Neural cell (in vitro differentiated cells): ENCODE results near the gene CLCN1. TPM values are rescaled to one million over a fixed set of nuclear protein-coding genes. Genes with fewer than 3 reads are reported as not detected.

ENCODE experiments used
- H2AFZ ChIP-seq: fragments of 200-600, 300-800 bp; sonication (generic), shearing (Covaris generic); 2 replicates; pipeline ENCODE4 v1.6.0; 2014; ENCODE audit warnings: low read depth, mild to moderate bottlenecking, antibody characterized with exemption, low read length, moderate library complexity
- H3F3A ChIP-seq: fragments of 200-600 bp; shearing (Covaris generic); 2 replicates; pipeline ENCODE4 v1.6.1; 2016; ENCODE audit warnings: mild to moderate bottlenecking, moderate library complexity, mixed read lengths, antibody characterized with exemption, low read length; ENCODE audit not compliant: insufficient read depth, poor library complexity, severe bottlenecking
- H3K27ac ChIP-seq: fragments of 200-600, 300-800 bp; sonication (generic), shearing (Covaris generic); 2 replicates; pipeline ENCODE4 v1.5.1; 2014; ENCODE audit warnings: mild to moderate bottlenecking, low read length, moderate library complexity
- H3K27me3 ChIP-seq: fragments of 300-800, 200-600 bp; sonication (generic), shearing (Covaris generic); 2 replicates; pipeline ENCODE4 v1.6.0; 2014; ENCODE audit warnings: mild to moderate bottlenecking, low read depth, low read length, moderate library complexity; ENCODE audit not compliant: insufficient read depth
- H3K36me3 ChIP-seq: fragments of 300-800, 200-600 bp; sonication (generic), shearing (Covaris generic); 2 replicates; pipeline ENCODE4 v1.5.1; 2014; ENCODE audit warnings: mild to moderate bottlenecking, antibody characterized with exemption, low read length, moderate library complexity; ENCODE audit not compliant: insufficient read depth
- H3K4me2 ChIP-seq: fragments of 300-800, 200-600 bp; sonication (generic), shearing (Covaris generic); 2 replicates; pipeline ENCODE4 v1.6.0; 2014; ENCODE audit warnings: mild to moderate bottlenecking, low read length
- H3K4me3 ChIP-seq: fragments of 300-800, 200-600 bp; sonication (generic), shearing (Covaris generic); 2 replicates; pipeline ENCODE4 v1.5.1; 2014; ENCODE audit warnings: mild to moderate bottlenecking, low read length, moderate library complexity
- H3K79me2 ChIP-seq: fragments of 200-600 bp; shearing (Covaris generic); replicated peaks from 2 replicates; pipeline ENCODE4 v1.6.0; 2014; ENCODE audit warnings: mild to moderate bottlenecking, low read length, moderate library complexity; ENCODE audit not compliant: insufficient read depth
- H3K9ac ChIP-seq: fragments of 300-800, 200-600 bp; sonication (generic), shearing (Covaris generic); 2 replicates; pipeline ENCODE4 v1.6.1; 2016; ENCODE audit warnings: mild to moderate bottlenecking, low read length, mixed read lengths
- H3K9me2 ChIP-seq: fragments of 200-600 bp; shearing (Covaris generic); 2 replicates; pipeline ENCODE4 v1.6.1; 2016; ENCODE audit warnings: mild to moderate bottlenecking, low read length, mixed read lengths; ENCODE audit not compliant: insufficient read depth
- H3K9me3 ChIP-seq: fragments of 200-600, 300-800 bp; sonication (generic), shearing (Covaris generic); 2 replicates; pipeline ENCODE4 v1.6.1; 2016; ENCODE audit warnings: mild to moderate bottlenecking, mixed run types, low read length, moderate library complexity, mixed read lengths
- H4K20me1 ChIP-seq: fragments of 200-600 bp; shearing (Covaris generic); 2 replicates; pipeline ENCODE4 v1.6.1; 2016; ENCODE audit warnings: mild to moderate bottlenecking, mixed run types; ENCODE audit not compliant: insufficient read depth
- EP300 ChIP-seq: fragments of 450-650 bp; conservative IDR thresholded peaks from 2 replicates; pipeline ENCODE4 v1.6.1; 2014; ENCODE audit warnings: antibody characterized with exemption, mild to moderate bottlenecking, moderate library complexity; ENCODE audit not compliant: poor library complexity, severe bottlenecking
- EZH2 ChIP-seq: fragments of 200-600, 300-800 bp; shearing (Covaris generic), sonication (generic); IDR thresholded peaks from 2 replicates; pipeline ENCODE4 v1.6.1; 2014; ENCODE audit warnings: antibody characterized with exemption, low read length, borderline replicate concordance, mild to moderate bottlenecking; ENCODE audit not compliant: insufficient read depth, poor library complexity, severe bottlenecking
- MXI1 ChIP-seq: fragments of 450-650 bp; conservative IDR thresholded peaks from 2 replicates; pipeline ENCODE4 v1.6.1; 2014; ENCODE audit warnings: antibody characterized with exemption, mild to moderate bottlenecking; ENCODE audit not compliant: poor library complexity, severe bottlenecking
- POLR2AphosphoS5 ChIP-seq: IDR thresholded peaks from 2 replicates; pipeline ENCODE4 v1.6.1; 2012
- RAD21 ChIP-seq: fragments of 450-650 bp; conservative IDR thresholded peaks from 2 replicates; pipeline ENCODE4 v1.6.1; 2014; ENCODE audit warnings: antibody characterized with exemption, mild to moderate bottlenecking, moderate library complexity
- REST ChIP-seq: IDR thresholded peaks from 2 replicates; pipeline ENCODE4 v1.6.1; 2012; ENCODE audit warnings: borderline replicate concordance
- SMC3 ChIP-seq: fragments of 450-650 bp; conservative IDR thresholded peaks from 2 replicates; pipeline ENCODE4 v1.6.1; 2014; ENCODE audit warnings: antibody characterized with exemption, mild to moderate bottlenecking, moderate library complexity; ENCODE audit not compliant: poor library complexity
- TAF1 ChIP-seq: IDR thresholded peaks from 2 replicates; pipeline ENCODE4 v1.6.1; 2012; ENCODE audit warnings: low read depth
- polyA plus RNA-seq: library from polyadenylated mRNA; depleted of rRNA; stranded (reverse); fragments of >200 nt; gene quantifications from 2 replicates; pipeline ENCODE4 v1.2.3, GENCODE V29; 2014
- TF ChIP-seq, protein P1 (sequence below): fragments of 450-650 bp; IDR thresholded peaks from 2 replicates; pipeline ENCODE4 v1.5.1; 2014; ENCODE audit warnings: antibody characterized with exemption, mild to moderate bottlenecking, moderate library complexity; ENCODE audit not compliant: poor library complexity, severe bottlenecking

Gene CLCN1
- polyA plus RNA-seq, 1 donor from 2014 or later, result not detected

DNA sequence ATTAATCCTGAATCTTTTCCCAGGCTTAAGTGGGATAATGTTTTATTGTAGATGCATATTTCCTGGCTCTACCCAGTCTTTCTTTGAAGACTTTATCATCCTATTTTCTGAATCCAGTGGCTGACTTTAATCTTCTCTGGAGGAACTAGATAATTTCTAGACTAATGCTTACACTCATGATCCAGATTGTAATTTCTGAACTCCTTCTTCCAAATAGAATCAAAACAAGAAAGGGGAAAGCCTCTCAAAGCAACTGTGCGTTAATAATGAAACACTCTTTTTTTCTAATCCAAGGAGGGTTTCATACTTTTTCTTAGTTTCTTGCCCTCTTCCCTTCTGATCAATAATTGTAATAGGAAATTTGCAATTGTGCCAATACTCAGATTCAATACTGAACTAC, 44.7 kb upstream of the CLCN1 start:
- H3K27me3 ChIP-seq, result no peaks in the 10 kb centered on the region
- H3K36me3 ChIP-seq, result no peaks in the 10 kb centered on the region
- H3K9me3 ChIP-seq, result no peaks in the 10 kb centered on the region
- H3K9me2 ChIP-seq, result no peaks in the 10 kb centered on the region
- H3K4me3 ChIP-seq, result no peak overlapping the region
- H3K79me2 ChIP-seq, result no peaks in the 10 kb centered on the region
- TF ChIP-seq TAF1, result no peak
- no peak for TF ChIP-seq SMC3
- TF ChIP-seq, protein P1, sequence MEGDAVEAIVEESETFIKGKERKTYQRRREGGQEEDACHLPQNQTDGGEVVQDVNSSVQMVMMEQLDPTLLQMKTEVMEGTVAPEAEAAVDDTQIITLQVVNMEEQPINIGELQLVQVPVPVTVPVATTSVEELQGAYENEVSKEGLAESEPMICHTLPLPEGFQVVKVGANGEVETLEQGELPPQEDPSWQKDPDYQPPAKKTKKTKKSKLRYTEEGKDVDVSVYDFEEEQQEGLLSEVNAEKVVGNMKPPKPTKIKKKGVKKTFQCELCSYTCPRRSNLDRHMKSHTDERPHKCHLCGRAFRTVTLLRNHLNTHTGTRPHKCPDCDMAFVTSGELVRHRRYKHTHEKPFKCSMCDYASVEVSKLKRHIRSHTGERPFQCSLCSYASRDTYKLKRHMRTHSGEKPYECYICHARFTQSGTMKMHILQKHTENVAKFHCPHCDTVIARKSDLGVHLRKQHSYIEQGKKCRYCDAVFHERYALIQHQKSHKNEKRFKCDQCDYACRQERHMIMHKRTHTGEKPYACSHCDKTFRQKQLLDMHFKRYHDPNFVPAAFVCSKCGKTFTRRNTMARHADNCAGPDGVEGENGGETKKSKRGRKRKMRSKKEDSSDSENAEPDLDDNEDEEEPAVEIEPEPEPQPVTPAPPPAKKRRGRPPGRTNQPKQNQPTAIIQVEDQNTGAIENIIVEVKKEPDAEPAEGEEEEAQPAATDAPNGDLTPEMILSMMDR, result no peak
- TF ChIP-seq MXI1, result no peak
- TF ChIP-seq POLR2AphosphoS5, result no peak
- TF ChIP-seq REST, result no peak
- no peak for TF ChIP-seq EZH2
- no peak for TF ChIP-seq EP300
- TF ChIP-seq RAD21, result no peak
- no peak overlapping the region for H3K4me2 ChIP-seq
- H3K9ac ChIP-seq, result no peak overlapping the region
- H2AFZ ChIP-seq, result no peak overlapping the region
- H3F3A ChIP-seq, result no peaks in the 10 kb centered on the region
- no peaks in the 10 kb centered on the region for H4K20me1 ChIP-seq
- no peak overlapping the region for H3K27ac ChIP-seq

- Histone ChIP-seq H3K27ac (no peak overlapping the region), H3F3A (no peaks in the 10 kb centered on the region), H2AFZ (no peak overlapping the region), H3K4me3 (no peak overlapping the region), H3K9ac (no peak overlapping the region), H3K9me2 (no peaks in the 10 kb centered on the region), H3K27me3 (no peaks in the 10 kb centered on the region), H3K4me2 (no peak overlapping the region), H4K20me1 (no peaks in the 10 kb centered on the region), H3K36me3 (no peaks in the 10 kb centered on the region), H3K79me2 (no peaks in the 10 kb centered on the region), H3K9me3 (no peaks in the 10 kb centered on the region)
- TF ChIP-seq RAD21 (no peak), POLR2AphosphoS5 (no peak), EP300 (no peak)
Measured at GRCh38 chr7:143272871-143273270, 43.0 kb upstream of the CLCN1 start.
